ENCODE results near the gene POLR2B.

GRCh38 chr4:57018980-57019379 lies 40.3 kb downstream of the POLR2B start:
- TF ChIP-seq TAF1 (IDR thresholded peaks at IDR 0.05; ENCODE audit: borderline replicate concordance, insufficient read depth, low read length) (no peak), REST (IDR thresholded peaks at IDR 0.05; ENCODE audit: insufficient read depth in 1 of 2, low read depth in 2 of 2, low read length in 2 of 2) (no peak)

Measured in PFSK-1 (cell line).